Ovary (tissue), 3 donors: ENCODE measurements around the gene OAS1.

Experiments
- CTCF ChIP-seq, 3 donors: fragments of 450-650 bp in 2 of 3; fragments of 200-600 bp in 1 of 3; IDR thresholded peaks; one replicate each; pipeline versions ENCODE4 v1.5.1 to v1.8.0; 2016 to 2022; ENCODE audit warnings: antibody characterized with exemption in 3 of 3, mild to moderate bottlenecking in 1 of 3
- POLR2A ChIP-seq: fragments of 450-650 bp; IDR thresholded peaks from one replicate; pipeline ENCODE4 v1.6.1; 2017; ENCODE audit warnings: antibody characterized with exemption, mild to moderate bottlenecking, moderate library complexity
- donor health status: DM: no; HTN: no; CAD: no.

DNA sequence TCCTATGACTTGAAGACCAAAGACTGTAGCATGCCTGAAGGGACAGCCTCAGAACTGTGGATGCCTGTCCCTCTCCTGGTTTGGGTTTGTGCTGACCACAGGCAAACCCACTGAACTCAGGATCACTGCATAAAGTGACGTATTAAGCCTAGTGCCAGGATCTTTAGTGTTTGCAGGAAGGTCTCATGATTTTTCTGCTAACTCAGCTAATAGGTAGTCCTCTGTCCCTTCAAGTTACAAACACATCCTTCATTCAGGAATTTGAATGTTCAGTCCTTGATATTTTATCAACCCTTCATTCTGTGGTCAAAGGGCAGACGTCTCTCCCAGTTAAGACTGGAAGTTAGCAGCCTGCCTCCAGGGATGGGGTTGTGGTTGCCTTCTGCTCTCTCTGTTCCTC is 21.2 kb downstream of the OAS1 start:
- TF ChIP-seq CTCF (IDR thresholded peaks at IDR 0.05) (no peak), POLR2A (no peak)
